Right renal pelvis (tissue), 4 donors: ENCODE results near the gene BNC2. TPM values are rescaled to one million over a fixed set of nuclear protein-coding genes. Genes with fewer than 3 reads are reported as not detected.
"Not testable (repeated sequence)": the region's sequence is repeated elsewhere in the genome, so short reads cannot be mapped to it uniquely, and the experiment has no call there.

Source experiments
- DNase-seq, 4 donors: peaks; one replicate each; pipeline ENCODE4 v3.0.0-alpha.2; 2013; ENCODE audit warnings: low read depth in 4 of 4, low spot score in 3 of 4, missing footprints in 1 of 4
- polyA plus RNA-seq, 4 donors: library from polyadenylated mRNA; unstranded; fragments of 120-200 nt; gene quantifications; one replicate each; pipeline ENCODE4 v1.2.1, GENCODE V29; 2013; ENCODE audit not compliant: insufficient read length in 4 of 4

BNC2 gene
- polyA plus RNA-seq, 4 donors, result 6.8 to 11.0 (median 8.4) TPM

- no peak for DNase-seq
Measured at GRCh38 chr9:16475996-16476395, 394.5 kb downstream of the BNC2 start.

- no peak for DNase-seq
Measured at GRCh38 chr9:16475257-16475656, 395.2 kb downstream of the BNC2 start.

GRCh38 chr9:16469184-16469583 lies 401.3 kb downstream of the BNC2 start:
- DNase-seq, result no peak

- no peak for DNase-seq
Measured at GRCh38 chr9:16461851-16462250, 408.6 kb downstream of the BNC2 start.

- DNase-seq, result peak; percentile 21 to 46 (median 28)
Measured at GRCh38 chr9:16461137-16461840, 409.2 kb downstream of the BNC2 start.

GRCh38 chr9:16460696-16461095 lies 409.8 kb downstream of the BNC2 start:
- DNase-seq, result no peak

- no peak for DNase-seq
Measured at GRCh38 chr9:16459421-16460148, 410.9 kb downstream of the BNC2 start.

- DNase-seq, result no peak
Measured at GRCh38 chr9:16458696-16459420, 411.6 kb downstream of the BNC2 start.

- no peak for DNase-seq
Measured at GRCh38 chr9:16455842-16456241, 414.6 kb downstream of the BNC2 start.

GRCh38 chr9:16453390-16453789 lies 417.1 kb downstream of the BNC2 start:
- DNase-seq, result no peak

GRCh38 chr9:16450578-16450977 lies 419.9 kb downstream of the BNC2 start:
- DNase-seq, result no peak

- no peak for DNase-seq
Measured at GRCh38 chr9:16450043-16450442, 420.4 kb downstream of the BNC2 start.

GRCh38 chr9:16449076-16449730 lies 421.3 kb downstream of the BNC2 start:
- DNase-seq, result no peak

- DNase-seq, result no peak
Measured at GRCh38 chr9:16447946-16448345, 422.5 kb downstream of the BNC2 start.

- no peak for DNase-seq
Measured at GRCh38 chr9:16446636-16447035, 423.8 kb downstream of the BNC2 start.

GRCh38 chr9:16445141-16445920 lies 425.1 kb downstream of the BNC2 start:
- DNase-seq, result no peak

- no peak for DNase-seq
Measured at GRCh38 chr9:16442622-16443021, 427.8 kb downstream of the BNC2 start.

GRCh38 chr9:16441791-16442190 lies 428.7 kb downstream of the BNC2 start:
- DNase-seq, result no peak

GRCh38 chr9:16438831-16439230 lies 431.6 kb downstream of the BNC2 start:
- DNase-seq, result not testable (repeated sequence)

GRCh38 chr9:16436545-16436944 lies 433.9 kb downstream of the BNC2 start:
- no peak for DNase-seq
